GM21381 (cell line): ENCODE results near the gene CDC20.
"Not testable (repeated sequence)": the region's sequence is repeated elsewhere in the genome, so short reads cannot be mapped to it uniquely, and the experiment has no call there.

Source experiments
- ATAC-seq: cut with Tn5 transposase; IDR thresholded peaks from one replicate; pipeline ENCODE4 v1.9.1; 2021; ENCODE audit warnings: mild to moderate bottlenecking, moderate library complexity; ENCODE audit not compliant: unreplicated experiment

CDC20 gene

GRCh38 chr1:43354471-43354870, 4.3 kb upstream of the CDC20 start:
- ATAC-seq: no peak

- ATAC-seq: no peak
Measured at GRCh38 chr1:43354936-43355335, 3.8 kb upstream of the CDC20 start.

GRCh38 chr1:43357251-43357650, 1.5 kb upstream of the CDC20 start:
- no peak for ATAC-seq

GRCh38 chr1:43358121-43358745, 548 bp upstream of the CDC20 start:
- peak; percentile 3 for ATAC-seq

- ATAC-seq: no peak
Measured at GRCh38 chr1:43359696-43360095, 915 bp downstream of the CDC20 start.

GRCh38 chr1:43360616-43361015, 1.8 kb downstream of the CDC20 start:
- no peak for ATAC-seq

- ATAC-seq: no peak
Measured at GRCh38 chr1:43363283-43363934, 4.6 kb downstream of the CDC20 start.

GRCh38 chr1:43363935-43364525, 5.2 kb downstream of the CDC20 start:
- no peak for ATAC-seq

GRCh38 chr1:43365678-43366077, 6.9 kb downstream of the CDC20 start:
- no peak for ATAC-seq

GRCh38 chr1:43366179-43366578, 7.4 kb downstream of the CDC20 start:
- no peak for ATAC-seq

- ATAC-seq: no peak
Measured at GRCh38 chr1:43366601-43367025, 7.8 kb downstream of the CDC20 start.

GRCh38 chr1:43367026-43367903, 8.5 kb downstream of the CDC20 start:
- ATAC-seq: peak; percentile 45

GRCh38 chr1:43367904-43368645, 9.3 kb downstream of the CDC20 start, which contains the start of gene ELOVL1:
ELOVL1 (minus strand) TSS chr1:43368011; CDS start chr1:43365609, 2,402 bp downstream.
- ATAC-seq: peak; percentile 76

- ATAC-seq: no peak
Measured at GRCh38 chr1:43368646-43369020, 9.9 kb downstream of the CDC20 start.

GRCh38 chr1:43369779-43370178, 11.0 kb downstream of the CDC20 start:
- not testable (repeated sequence) for ATAC-seq

GRCh38 chr1:43370564-43370963, 11.8 kb downstream of the CDC20 start:
- ATAC-seq: no peak

GRCh38 chr1:43372172-43372571, 13.4 kb downstream of the CDC20 start:
- ATAC-seq: no peak

GRCh38 chr1:43373066-43373940, 14.5 kb downstream of the CDC20 start:
- ATAC-seq: no peak

GRCh38 chr1:43376723-43377235, 18.0 kb downstream of the CDC20 start:
- no peak for ATAC-seq
